GM12865 (cell line): ENCODE results near the gene TDRD9.
A peak's percentile ranks its signal among the peaks of the same experiment; 100 is the strongest.

Experiments
- DNase-seq: peaks from one replicate; pipeline ENCODE4 v3.0.0; 2010; ENCODE audit warnings: low read depth
- H3K4me3 ChIP-seq: 2 replicates; pipeline ENCODE4 v1.5.1; 2011; ENCODE audit warnings: mild to moderate bottlenecking, low read depth, low read length, control low read depth
- TF ChIP-seq, protein P1 (sequence below): IDR thresholded peaks from 2 replicates; pipeline ENCODE4 v1.5.1; 2011; ENCODE audit warnings: low read length, control low read depth, low read depth, inconsistent platforms; ENCODE audit not compliant: insufficient read depth; ENCODE audit errors: missing control alignments

The TDRD9 gene

DNA sequence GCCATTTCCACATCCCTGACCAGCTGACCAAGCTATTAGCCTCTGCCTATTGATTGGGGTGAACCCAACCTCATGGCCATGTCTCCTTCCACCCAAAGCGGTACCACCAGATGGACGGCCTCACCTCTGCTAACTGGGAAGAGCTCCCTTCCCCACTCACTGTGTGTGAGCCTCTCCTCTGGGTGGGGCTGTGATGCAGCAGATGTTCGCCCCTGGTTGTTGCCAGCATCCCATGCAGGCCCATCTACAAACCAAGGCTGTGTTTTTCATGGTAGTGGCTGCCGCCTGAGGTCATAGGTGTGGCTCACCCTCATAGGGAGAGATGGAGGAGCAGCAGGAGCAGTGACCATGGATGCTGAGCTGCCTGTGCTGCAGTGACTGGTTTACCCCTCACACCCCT is 61.7 kb downstream of the TDRD9 start:
- DNase-seq, result no peak
- no peak overlapping the region for H3K4me3 ChIP-seq
- TF ChIP-seq, protein P1, sequence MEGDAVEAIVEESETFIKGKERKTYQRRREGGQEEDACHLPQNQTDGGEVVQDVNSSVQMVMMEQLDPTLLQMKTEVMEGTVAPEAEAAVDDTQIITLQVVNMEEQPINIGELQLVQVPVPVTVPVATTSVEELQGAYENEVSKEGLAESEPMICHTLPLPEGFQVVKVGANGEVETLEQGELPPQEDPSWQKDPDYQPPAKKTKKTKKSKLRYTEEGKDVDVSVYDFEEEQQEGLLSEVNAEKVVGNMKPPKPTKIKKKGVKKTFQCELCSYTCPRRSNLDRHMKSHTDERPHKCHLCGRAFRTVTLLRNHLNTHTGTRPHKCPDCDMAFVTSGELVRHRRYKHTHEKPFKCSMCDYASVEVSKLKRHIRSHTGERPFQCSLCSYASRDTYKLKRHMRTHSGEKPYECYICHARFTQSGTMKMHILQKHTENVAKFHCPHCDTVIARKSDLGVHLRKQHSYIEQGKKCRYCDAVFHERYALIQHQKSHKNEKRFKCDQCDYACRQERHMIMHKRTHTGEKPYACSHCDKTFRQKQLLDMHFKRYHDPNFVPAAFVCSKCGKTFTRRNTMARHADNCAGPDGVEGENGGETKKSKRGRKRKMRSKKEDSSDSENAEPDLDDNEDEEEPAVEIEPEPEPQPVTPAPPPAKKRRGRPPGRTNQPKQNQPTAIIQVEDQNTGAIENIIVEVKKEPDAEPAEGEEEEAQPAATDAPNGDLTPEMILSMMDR, result no peak

DNA sequence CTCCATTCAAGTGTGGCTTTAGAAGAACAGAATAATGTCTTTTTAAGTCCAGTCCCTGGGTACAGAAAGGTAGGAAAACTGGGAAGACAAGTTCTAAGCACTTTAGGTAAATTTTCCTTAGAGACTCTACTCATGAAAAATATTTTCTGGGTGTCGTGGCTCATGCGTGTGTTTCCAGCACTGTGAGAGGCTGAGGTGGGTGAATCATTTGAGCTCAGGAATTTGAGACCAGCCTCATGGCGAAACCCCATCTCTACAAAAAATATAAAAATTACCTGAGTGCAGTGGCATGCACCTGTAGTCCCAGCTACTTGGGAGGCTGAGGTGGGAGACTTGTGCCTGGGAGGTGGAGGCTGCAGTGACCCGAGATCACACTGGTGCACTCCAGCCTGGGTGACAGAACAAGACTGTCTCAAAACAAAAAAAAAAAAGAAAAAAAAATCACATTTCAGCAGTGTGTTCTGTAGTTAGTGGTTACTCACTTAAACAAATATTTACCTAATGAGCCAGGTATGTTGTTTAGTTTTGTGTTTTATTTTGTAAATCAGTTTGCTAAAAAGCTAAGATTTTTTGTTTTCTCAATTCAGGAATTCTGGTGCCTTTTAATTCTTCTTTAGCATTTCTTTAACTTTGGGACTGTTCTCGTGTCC is 66.4 kb downstream of the TDRD9 start:
- H3K4me3 ChIP-seq, result no peak overlapping the region
- no peak for DNase-seq
- TF ChIP-seq, protein P1, result no peak

DNA sequence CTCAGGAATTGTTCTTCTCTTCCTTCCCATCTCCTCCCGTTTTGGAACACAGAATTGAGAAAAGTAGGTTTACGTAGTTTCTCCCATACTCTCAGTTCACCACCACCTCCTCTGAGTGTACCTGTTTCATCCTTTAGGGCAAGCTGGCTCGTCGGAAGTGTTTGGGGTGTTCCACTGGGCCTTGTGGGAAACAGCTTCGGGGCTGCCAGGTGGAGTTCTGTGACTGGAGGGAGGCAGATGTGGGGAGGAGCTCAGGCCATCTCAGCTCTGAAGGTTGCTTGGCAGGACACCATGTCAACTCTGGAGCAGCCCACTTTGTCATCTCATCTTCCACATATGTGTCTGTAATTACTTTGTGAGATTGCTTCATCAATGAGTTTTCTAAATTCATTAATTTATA is 67.6 kb downstream of the TDRD9 start:
- TF ChIP-seq, protein P1, result no peak
- no peak overlapping the region for H3K4me3 ChIP-seq
- DNase-seq, result no peak

DNA sequence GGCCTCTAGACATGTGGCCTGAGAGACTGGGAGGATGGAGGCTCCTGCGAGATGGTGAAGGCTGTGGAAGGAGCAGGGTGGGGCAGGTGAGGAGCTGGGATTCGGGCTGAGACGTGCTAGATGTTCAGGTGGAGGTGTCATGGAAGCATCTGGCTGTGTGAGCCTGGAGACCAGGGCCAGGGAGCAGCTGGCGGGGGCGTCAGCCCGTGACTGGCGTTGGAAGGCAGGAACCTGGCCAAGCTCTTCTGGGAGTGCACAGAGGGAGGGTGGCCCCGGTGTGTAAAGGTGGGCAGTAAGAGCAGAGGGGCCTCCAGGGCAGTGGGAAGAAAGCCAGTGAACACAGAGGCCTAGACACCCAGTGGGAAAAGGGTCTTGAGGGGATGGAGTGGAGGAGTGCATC is 69.1 kb downstream of the TDRD9 start:
- H3K4me3 ChIP-seq, result no peak overlapping the region
- TF ChIP-seq, protein P1, result no peak
- no peak for DNase-seq

DNA sequence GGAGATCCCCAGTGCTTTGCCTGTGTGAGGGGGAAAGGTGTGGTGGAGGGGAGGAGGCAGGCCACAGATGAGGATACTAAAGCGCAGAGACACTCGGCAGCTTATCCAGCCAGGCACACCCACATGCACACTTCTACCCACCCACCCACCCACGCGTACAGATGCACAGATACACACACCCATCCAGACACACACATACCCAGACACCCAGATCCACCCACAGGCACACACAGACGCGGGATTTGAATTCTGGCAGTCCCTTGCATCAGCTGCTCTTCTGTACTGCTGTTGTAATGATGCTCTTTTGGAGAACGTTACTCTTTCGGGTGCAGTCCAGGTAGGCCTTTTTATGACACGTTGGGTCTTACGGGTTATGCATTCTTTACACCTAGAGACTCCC is 69.8 kb downstream of the TDRD9 start:
- no peak for DNase-seq
- TF ChIP-seq, protein P1, result no peak
- no peak overlapping the region for H3K4me3 ChIP-seq

DNA sequence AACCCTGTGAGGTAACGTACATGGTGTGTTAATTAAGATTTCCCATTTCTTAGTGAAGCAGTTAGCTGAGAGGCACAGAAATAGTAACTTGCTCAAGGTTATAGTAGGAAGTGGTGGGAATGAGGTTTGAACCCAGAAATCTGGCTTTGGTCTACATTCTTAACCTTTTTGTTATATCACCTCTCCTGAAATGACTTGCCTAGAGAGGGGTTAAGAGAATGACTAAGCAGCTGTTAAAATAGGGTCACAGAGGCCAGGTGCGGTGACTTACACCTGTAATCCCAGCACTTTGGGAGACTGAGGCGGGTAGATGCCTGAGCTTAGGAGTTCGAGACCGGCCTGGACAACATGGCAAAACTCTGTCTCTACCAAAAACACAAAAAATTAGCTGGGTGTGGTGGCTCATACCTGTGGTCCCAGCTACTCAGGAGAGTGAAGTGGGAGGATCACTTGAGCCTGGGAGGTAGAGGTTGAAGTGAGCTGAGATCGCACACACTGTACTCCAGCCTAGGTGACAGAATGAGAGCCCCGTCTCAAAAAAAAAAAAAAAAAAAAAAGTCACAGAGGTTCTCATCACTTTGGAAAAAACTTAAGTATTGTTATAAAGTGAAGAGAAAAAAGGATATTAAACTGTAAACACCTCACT is 71.7 kb downstream of the TDRD9 start:
- no peak overlapping the region for H3K4me3 ChIP-seq
- TF ChIP-seq, protein P1, result no peak
- DNase-seq, result no peak

DNA sequence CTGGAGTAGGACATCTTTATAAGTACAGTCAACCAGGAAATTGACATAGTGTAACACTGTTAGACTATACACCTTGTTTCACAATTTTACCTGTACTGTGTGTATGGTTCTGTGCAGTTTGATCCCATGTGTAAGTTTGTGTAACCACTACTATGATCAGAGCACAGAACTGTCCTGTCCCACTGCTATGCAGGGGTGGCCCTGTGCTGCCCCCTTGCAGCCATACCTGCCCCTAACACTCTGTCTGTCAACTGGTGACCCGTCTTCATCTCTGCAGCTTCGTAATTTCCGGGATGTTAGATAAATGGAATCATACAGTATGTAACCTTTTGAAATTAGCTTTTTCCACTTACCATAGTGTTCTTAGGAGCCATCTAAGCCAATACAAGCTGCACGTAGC is 72.7 kb downstream of the TDRD9 start:
- DNase-seq, result no peak
- no peak overlapping the region for H3K4me3 ChIP-seq
- TF ChIP-seq, protein P1, result peak; percentile 23
